B cell (primary cell): Measurements from ENCODE around the gene HCFC1. TPM values are rescaled to one million over a fixed set of nuclear protein-coding genes. Genes with fewer than 3 reads are reported as not detected.

Experiments
- ATAC-seq: fragments of 200-7000 bp; cut with Tn5 transposase; one replicate; pipeline ENCODE4 v1.10.0; 2021; ENCODE audit warnings: low read depth, mild to moderate bottlenecking, moderate number of reproducible peaks, moderate library complexity
- CTCF ChIA-PET: fragments of 350-600 bp; sonication (Branson Sonifier 250); formaldehyde crosslinking; loops from one replicate; lab custom pipeline; 2021; ENCODE audit warnings: antibody characterized with exemption, inconsistent platforms; lab: Charles Lee
- POLR2A ChIA-PET: fragments of 350-600 bp; sonication (Branson Sonifier 250); formaldehyde crosslinking; loops from one replicate; lab custom pipeline; 2021; ENCODE audit warnings: antibody characterized with exemption; lab: Charles Lee
- DNase-seq: peaks from one replicate; pipeline ENCODE4 v3.0.0; 2013
- H2AFZ ChIP-seq: 2 replicates; pipeline ENCODE4 v1.6.1; 2012; ENCODE audit warnings: mild to moderate bottlenecking, low read depth, low read length; ENCODE audit not compliant: insufficient read depth, poor library complexity, severe bottlenecking
- H3K27ac ChIP-seq, 2 donors: 1 replicate in 1 of 2; 2 replicates in 1 of 2; pipeline ENCODE4 v1.5.1; 2012 to 2013; ENCODE audit warnings: low read length in 2 of 2, mild to moderate bottlenecking in 2 of 2, moderate library complexity in 1 of 2
- H3K27me3 ChIP-seq, 4 experiments: fragments of 200-600 bp in 1 of 4; sonication (generic) in 1 of 4; replicated peaks in 1 of 4; 1 replicate in 2 of 4; 2 replicates in 2 of 4; pipeline versions ENCODE4 v1.6.1 to v1.7.0; 2013 to 2016; ENCODE audit warnings: low read length in 3 of 4, mild to moderate bottlenecking in 2 of 4, mixed read lengths in 1 of 4, moderate library complexity in 1 of 4; ENCODE audit not compliant: insufficient read depth in 4 of 4, control insufficient read depth in 3 of 4; ENCODE audit errors: control extremely low read depth in 1 of 4
- H3K36me3 ChIP-seq, 2 experiments: replicated peaks in 1 of 2; 1 replicate in 1 of 2; 2 replicates in 1 of 2; pipeline versions ENCODE4 v1.6.1 to v1.7.1; 2013; ENCODE audit warnings: low read length in 1 of 2; ENCODE audit not compliant: insufficient read depth in 2 of 2, control insufficient read depth in 1 of 2; ENCODE audit errors: control extremely low read depth in 1 of 2, extremely low read depth in 1 of 2
- H3K4me1 ChIP-seq, 2 donors: fragments of 200-600 bp in 1 of 2; sonication (generic) in 1 of 2; 1 replicate in 1 of 2; 2 replicates in 1 of 2; pipeline versions ENCODE4 v1.5.1 to v1.6.1; 2013 to 2017; ENCODE audit warnings: low read length in 2 of 2; ENCODE audit not compliant: control insufficient read depth in 2 of 2, insufficient read depth in 2 of 2
- H3K4me2 ChIP-seq: replicated peaks from 2 replicates; pipeline ENCODE3; 2012; ENCODE audit warnings: mild to moderate bottlenecking, low read depth, low read length; ENCODE audit not compliant: poor library complexity, severe bottlenecking
- H3K4me3 ChIP-seq, 5 experiments: fragments of 200-600 bp in 1 of 5; sonication (generic) in 1 of 5; 1 replicate in 3 of 5; 2 replicates in 2 of 5; pipeline versions ENCODE4 v1.5.1 to v1.7.0; 2011 to 2016; ENCODE audit warnings: low read length in 4 of 5, mild to moderate bottlenecking in 4 of 5, low read depth in 2 of 5, control low read depth in 1 of 5, moderate library complexity in 1 of 5; ENCODE audit not compliant: insufficient read depth in 1 of 5; ENCODE audit errors: control extremely low read depth in 1 of 5, extremely low read depth in 1 of 5
- H3K79me2 ChIP-seq: fragments of 200-600 bp; sonication (generic); one replicate; pipeline ENCODE4 v1.6.0; 2016; ENCODE audit warnings: low read length; ENCODE audit not compliant: control insufficient read depth, insufficient read depth
- H3K9ac ChIP-seq: fragments of 200-600 bp; sonication (generic); 2 replicates; pipeline ENCODE4 v1.6.1; 2017; ENCODE audit warnings: mild to moderate bottlenecking, low read length, moderate library complexity
- H3K9me3 ChIP-seq, 3 donors: one replicate each; pipeline versions ENCODE4 v1.6.1 to v1.7.1; 2013; ENCODE audit warnings: low read length in 2 of 3; ENCODE audit not compliant: control insufficient read depth in 2 of 3, insufficient read depth in 1 of 3; ENCODE audit errors: control extremely low read depth in 1 of 3
- H4K20me1 ChIP-seq: 2 replicates; pipeline ENCODE4 v1.6.0; 2012; ENCODE audit warnings: mild to moderate bottlenecking, low read length; ENCODE audit not compliant: insufficient read depth, control insufficient read depth, poor library complexity, severe bottlenecking
- H3K27ac Mint-ChIP-seq: one replicate; pipeline ENCODE4 v1.8.0; 2021; ENCODE audit warnings: mixed read lengths
- H3K27me3 Mint-ChIP-seq: one replicate; pipeline ENCODE4 v1.8.0; 2021; ENCODE audit warnings: mixed read lengths
- H3K4me1 Mint-ChIP-seq: one replicate; pipeline ENCODE4 v1.8.0; 2021; ENCODE audit warnings: mixed read lengths
- H3K4me3 Mint-ChIP-seq: one replicate; pipeline ENCODE4 v1.8.0; 2021; ENCODE audit warnings: mixed read lengths
- H3K9me3 Mint-ChIP-seq: one replicate; pipeline ENCODE4 v1.8.0; 2022; ENCODE audit warnings: mixed read lengths; ENCODE audit not compliant: insufficient read depth
- CTCF ChIP-seq: fragments of 200-600 bp; IDR thresholded peaks from one replicate; pipeline ENCODE4 v1.8.0; 2022; ENCODE audit warnings: antibody characterized with exemption, mild to moderate bottlenecking
- EZH2 ChIP-seq: IDR thresholded peaks from 2 replicates; pipeline ENCODE4 v1.6.1; 2012; ENCODE audit warnings: borderline replicate concordance, low read depth, mild to moderate bottlenecking, moderate library complexity, low read length; ENCODE audit not compliant: insufficient read depth, poor library complexity, severe bottlenecking
- WGBS: methylation state at CpG from one replicate; pipeline ENCODE4 v1.1.5; 2013; ENCODE audit warnings: missing lambda C conversion rate; ENCODE audit not compliant: insufficient coverage; 5-methylcytosine and 5-hydroxymethylcytosine counted together
- intact Hi-C: fragments of 100-400 bp; cut with micrococcal nuclease; formaldehyde crosslinking; loops from one replicate; pipeline ENCODE4 v1.10.0; 2022
- polyA plus RNA-seq: library from polyadenylated mRNA; depleted of rRNA; stranded (reverse); fragments of >200 nt; gene quantifications from 2 replicates; pipeline ENCODE4 v1.2.3, GENCODE V29; 2012
- total RNA-seq, 2 donors: library from RNA; stranded (reverse); fragments of 120-200 nt in 1 of 2; gene quantifications; 1 replicate in 1 of 2; 2 replicates in 1 of 2; pipeline versions ENCODE4 v1.2.3 to v1.2.4, GENCODE V29; 2013 to 2022

The HCFC1 gene
- total and polyA plus RNA-seq, 2 donors (not counting 1 experiment from before 2014, with no cell fraction given) = 32.1 to 57.7 TPM

GRCh38 chrX:154012336-154012991 is 40.8 kb upstream of the HCFC1 start:
- H3K9me3 ChIP-seq = no peaks in the 10 kb centered on the region
- intact Hi-C loops = no loop called here
- H3K9me3 Mint-ChIP-seq = no peaks in the 10 kb centered on the region
- H3K4me1 ChIP-seq = peaks cover 12 to 27% of the 10 kb centered on the region in 2 donors
- H4K20me1 ChIP-seq = no peaks in the 10 kb centered on the region
- ChIA-PET CTCF (interaction anchor here (0.5 to 2.9 kb wide), 8 partner anchors 10 to 89 kb away, joined by 3 to 21 read pairs (median 6); no protein-coding TSS in a partner anchor), POLR2A (interaction anchor here (0.6 kb wide), 1 partner anchor 298 kb away, joined by 3 read pairs; no protein-coding TSS in a partner anchor)
- no peak for TF ChIP-seq CTCF
- no peak for TF ChIP-seq EZH2
- H3K4me3 ChIP-seq = no peak overlapping the region
- peaks cover 0 to 44% of the 10 kb centered on the region in 2 experiments for H3K36me3 ChIP-seq
- 94% methylated on average over 16 of the region's 17 CpGs for WGBS
- DNase-seq = no peak
- no peak overlapping the region for H2AFZ ChIP-seq
- H3K9ac ChIP-seq = no peak overlapping the region
- H3K27me3 ChIP-seq = no peaks in the 10 kb centered on the region
- peaks cover 19% of the 10 kb centered on the region for H3K4me1 Mint-ChIP-seq
- no peaks in the 10 kb centered on the region for H3K27me3 Mint-ChIP-seq
- no peak overlapping the region for H3K4me2 ChIP-seq
- no peak for ATAC-seq
- no peak overlapping the region for H3K27ac Mint-ChIP-seq
- peaks cover 7% of the 10 kb centered on the region for H3K79me2 ChIP-seq
- H3K27ac ChIP-seq = no peak overlapping the region
- H3K4me3 Mint-ChIP-seq = no peak overlapping the region
